HEK293T (cell line): Measurements from ENCODE around the gene IGF1R.

Source experiments
- BHLHE40 ChIP-seq: fragments of 450-650 bp; IDR thresholded peaks from 2 replicates; pipeline ENCODE4 v1.6.1; 2016; ENCODE audit warnings: mild to moderate bottlenecking, moderate library complexity, borderline replicate concordance
- CTBP1 ChIP-seq: fragments of 450-650 bp; IDR thresholded peaks from 2 replicates; pipeline ENCODE4 v1.6.1; 2016; ENCODE audit warnings: borderline replicate concordance
- ELF4 ChIP-seq: fragments of 450-650 bp; IDR thresholded peaks from 2 replicates; pipeline ENCODE4 v1.6.1; 2017; ENCODE audit warnings: antibody characterized with exemption
- FOXK2 ChIP-seq: fragments of 450-650 bp; IDR thresholded peaks from 2 replicates; pipeline ENCODE4 v1.6.1; 2016; ENCODE audit warnings: mild to moderate bottlenecking
- FOXM1 ChIP-seq: fragments of 450-650 bp; IDR thresholded peaks from 2 replicates; pipeline ENCODE4 v1.6.1; 2017; ENCODE audit warnings: mild to moderate bottlenecking, borderline replicate concordance
- HDGF ChIP-seq: fragments of 450-650 bp; IDR thresholded peaks from 2 replicates; pipeline ENCODE4 v1.6.1; 2017; ENCODE audit warnings: antibody characterized with exemption, borderline replicate concordance
- L3MBTL2 ChIP-seq: fragments of 450-650 bp; conservative IDR thresholded peaks from 2 replicates; pipeline ENCODE4 v1.6.1; 2016; ENCODE audit warnings: mild to moderate bottlenecking
- LEF1 ChIP-seq: fragments of 450-650 bp; IDR thresholded peaks from 2 replicates; pipeline ENCODE4 v1.6.1; 2017; ENCODE audit warnings: mild to moderate bottlenecking, borderline replicate concordance
- NFRKB ChIP-seq: fragments of 450-650 bp; IDR thresholded peaks from 2 replicates; pipeline ENCODE4 v1.6.1; 2016; ENCODE audit warnings: mild to moderate bottlenecking, moderate library complexity
- PKNOX1 ChIP-seq: fragments of 450-650 bp; IDR thresholded peaks from 2 replicates; pipeline ENCODE4 v1.6.1; 2016
- SP1 ChIP-seq: fragments of 450-650 bp; IDR thresholded peaks from 2 replicates; pipeline ENCODE4 v1.6.1; 2017
- SUZ12 ChIP-seq: fragments of 450-650 bp; IDR thresholded peaks from 2 replicates; pipeline ENCODE4 v1.6.1; 2016; ENCODE audit warnings: mild to moderate bottlenecking
- TARDBP ChIP-seq: fragments of 450-650 bp; IDR thresholded peaks from 2 replicates; pipeline ENCODE4 v1.6.1; 2016

- TF ChIP-seq FOXK2 = no peak
- no peak for TF ChIP-seq CTBP1
- no peak for TF ChIP-seq FOXM1
- no peak for TF ChIP-seq SP1
- TF ChIP-seq PKNOX1 = no peak
- TF ChIP-seq NFRKB = no peak
- no peak for TF ChIP-seq BHLHE40
- no peak for TF ChIP-seq ELF4
- peak; percentile 98 for TF ChIP-seq L3MBTL2
- no peak for TF ChIP-seq SUZ12
- TF ChIP-seq TARDBP = no peak
- no peak for TF ChIP-seq LEF1
- TF ChIP-seq HDGF = no peak
Observed at GRCh38 chr15:98650417-98651035, 2.2 kb downstream of the IGF1R start.
